Body of pancreas (tissue), 4 donors: Measurements from ENCODE around the gene CXCL8.

Experiments
- POLR2A ChIP-seq, 3 donors: fragments of 450-650 bp; IDR thresholded peaks; one replicate each; pipeline ENCODE4 v1.6.1; 2016; ENCODE audit warnings: antibody characterized with exemption in 3 of 3, mild to moderate bottlenecking in 2 of 3
- TF ChIP-seq, protein P1 (sequence below), 7 experiments: fragments of 450-650 bp in 4 of 7; fragments of 200-600 bp in 3 of 7; sonication (generic) in 3 of 7; IDR thresholded peaks; one replicate each; pipeline ENCODE4 v1.5.1; 2016 to 2019; ENCODE audit warnings: antibody characterized with exemption in 7 of 7

DNA sequence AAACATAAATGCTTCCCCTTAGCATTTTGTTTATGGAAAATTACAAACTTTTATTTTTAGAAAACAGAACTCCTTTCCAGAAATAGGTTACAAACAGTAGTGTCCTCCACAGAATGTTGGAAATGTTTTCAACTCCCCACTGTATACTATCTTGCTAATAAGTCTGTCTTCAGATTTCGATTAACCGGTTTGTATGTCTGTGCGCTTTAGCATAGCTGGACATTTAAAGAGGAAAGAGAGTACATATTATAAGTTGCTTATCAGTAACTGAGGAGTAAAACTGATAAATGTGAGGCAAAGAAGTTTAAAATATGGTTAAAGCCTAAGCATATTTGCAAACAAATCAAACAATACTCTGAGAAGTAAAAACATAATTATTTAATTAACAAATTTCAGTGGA, 3.4 kb downstream of the CXCL8 start:
- TF ChIP-seq, protein P1, sequence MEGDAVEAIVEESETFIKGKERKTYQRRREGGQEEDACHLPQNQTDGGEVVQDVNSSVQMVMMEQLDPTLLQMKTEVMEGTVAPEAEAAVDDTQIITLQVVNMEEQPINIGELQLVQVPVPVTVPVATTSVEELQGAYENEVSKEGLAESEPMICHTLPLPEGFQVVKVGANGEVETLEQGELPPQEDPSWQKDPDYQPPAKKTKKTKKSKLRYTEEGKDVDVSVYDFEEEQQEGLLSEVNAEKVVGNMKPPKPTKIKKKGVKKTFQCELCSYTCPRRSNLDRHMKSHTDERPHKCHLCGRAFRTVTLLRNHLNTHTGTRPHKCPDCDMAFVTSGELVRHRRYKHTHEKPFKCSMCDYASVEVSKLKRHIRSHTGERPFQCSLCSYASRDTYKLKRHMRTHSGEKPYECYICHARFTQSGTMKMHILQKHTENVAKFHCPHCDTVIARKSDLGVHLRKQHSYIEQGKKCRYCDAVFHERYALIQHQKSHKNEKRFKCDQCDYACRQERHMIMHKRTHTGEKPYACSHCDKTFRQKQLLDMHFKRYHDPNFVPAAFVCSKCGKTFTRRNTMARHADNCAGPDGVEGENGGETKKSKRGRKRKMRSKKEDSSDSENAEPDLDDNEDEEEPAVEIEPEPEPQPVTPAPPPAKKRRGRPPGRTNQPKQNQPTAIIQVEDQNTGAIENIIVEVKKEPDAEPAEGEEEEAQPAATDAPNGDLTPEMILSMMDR (IDR thresholded peaks at IDR 0.05): no peak
- TF ChIP-seq POLR2A (IDR thresholded peaks at IDR 0.05): no peak
